NCI-H2171 (cell line): ENCODE data around the gene ENTHD1.

Experiments used
- DNase-seq: peaks from one replicate; lab custom pipeline; 2025; lab: John Stamatoyannopoulos, UW

The ENTHD1 gene

GRCh38 chr22:39845529-39845928 is 48.0 kb downstream of the ENTHD1 start:
- no peak for DNase-seq

- DNase-seq: no peak
Measured at GRCh38 chr22:39839917-39840510, 53.5 kb downstream of the ENTHD1 start.

- no peak for DNase-seq
Measured at GRCh38 chr22:39839204-39839603, 54.4 kb downstream of the ENTHD1 start.

- DNase-seq: no peak
Measured at GRCh38 chr22:39833610-39834009, 60.0 kb downstream of the ENTHD1 start.

GRCh38 chr22:39833093-39833492 is 60.5 kb downstream of the ENTHD1 start:
- no peak for DNase-seq

- DNase-seq: no peak
Measured at GRCh38 chr22:39832627-39833074, 60.9 kb downstream of the ENTHD1 start.

GRCh38 chr22:39825661-39826102 is 67.9 kb downstream of the ENTHD1 start:
- DNase-seq: no peak

- no peak for DNase-seq
Measured at GRCh38 chr22:39821008-39821407, 72.6 kb downstream of the ENTHD1 start.

GRCh38 chr22:39820256-39820655 is 73.3 kb downstream of the ENTHD1 start:
- DNase-seq: no peak

- DNase-seq: no peak
Measured at GRCh38 chr22:39819429-39819828, 74.1 kb downstream of the ENTHD1 start.

- DNase-seq: no peak
Measured at GRCh38 chr22:39818094-39818493, 75.5 kb downstream of the ENTHD1 start.

- DNase-seq: no peak
Measured at GRCh38 chr22:39815932-39816331, 77.6 kb downstream of the ENTHD1 start.

- no peak for DNase-seq
Measured at GRCh38 chr22:39814899-39815298, 78.7 kb downstream of the ENTHD1 start.

GRCh38 chr22:39809772-39810557 is 83.6 kb downstream of the ENTHD1 start:
- no peak for DNase-seq

- DNase-seq: no peak
Measured at GRCh38 chr22:39808081-39808480, 85.5 kb downstream of the ENTHD1 start.

- no peak for DNase-seq
Measured at GRCh38 chr22:39806109-39806508, 87.5 kb downstream of the ENTHD1 start.

- DNase-seq: no peak
Measured at GRCh38 chr22:39805117-39805516, 88.4 kb downstream of the ENTHD1 start.

GRCh38 chr22:39802682-39803081 is 90.9 kb downstream of the ENTHD1 start:
- no peak for DNase-seq

GRCh38 chr22:39800790-39801520 is 92.6 kb downstream of the ENTHD1 start:
- DNase-seq: peak; percentile 74

GRCh38 chr22:39797528-39798147 is 95.9 kb downstream of the ENTHD1 start:
- no peak for DNase-seq

GRCh38 chr22:39789788-39790187 is 103.8 kb downstream of the ENTHD1 start:
- no peak for DNase-seq

- no peak for DNase-seq
Measured at GRCh38 chr22:39785232-39785631, 108.3 kb downstream of the ENTHD1 start.
